ENCODE results near the gene FN3K.

DNA sequence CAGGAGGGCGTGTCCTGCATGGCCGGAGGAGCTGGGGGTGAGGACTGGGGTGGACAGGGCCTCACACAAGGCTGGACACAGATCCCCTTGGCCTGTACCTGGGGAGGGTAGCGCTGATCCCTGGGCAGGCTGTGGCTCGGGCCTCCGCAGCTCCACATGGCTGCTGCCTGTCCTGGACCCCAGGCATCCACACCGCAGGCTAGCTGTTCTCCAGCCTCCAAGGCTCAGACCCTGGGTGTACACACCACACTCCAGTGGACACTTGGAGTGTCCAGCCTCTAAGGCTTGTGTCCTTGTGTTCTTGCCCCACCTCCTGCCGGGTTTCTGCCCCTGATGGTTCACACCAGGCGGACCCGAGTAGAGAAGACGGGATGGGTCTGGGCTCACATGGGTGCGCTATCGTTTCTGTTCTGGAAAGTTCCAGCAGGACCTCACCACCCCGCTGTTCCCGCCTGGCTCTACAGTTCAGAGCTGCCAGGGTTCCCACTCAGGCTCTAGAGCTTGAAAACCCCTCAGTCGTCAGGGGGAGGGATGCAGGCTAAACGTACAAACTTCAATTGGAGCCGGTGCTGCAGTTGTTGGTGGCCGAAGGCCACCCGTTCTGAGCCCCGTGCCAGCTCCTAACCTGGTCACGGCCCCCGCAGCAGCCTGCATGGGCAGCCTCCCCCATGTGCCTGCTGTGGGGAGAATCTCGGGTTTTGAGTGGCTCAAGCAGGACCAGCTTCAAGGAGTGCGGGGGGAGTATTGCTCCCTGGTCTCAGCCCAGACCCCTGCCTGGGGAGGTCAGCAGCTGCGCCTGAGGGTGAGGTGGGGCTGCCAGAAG is 25.5 kb upstream of the FN3K start:
- TF ChIP-seq CEBPB (IDR thresholded peaks at IDR 0.05): no peak
- TF ChIP-seq, protein P1, sequence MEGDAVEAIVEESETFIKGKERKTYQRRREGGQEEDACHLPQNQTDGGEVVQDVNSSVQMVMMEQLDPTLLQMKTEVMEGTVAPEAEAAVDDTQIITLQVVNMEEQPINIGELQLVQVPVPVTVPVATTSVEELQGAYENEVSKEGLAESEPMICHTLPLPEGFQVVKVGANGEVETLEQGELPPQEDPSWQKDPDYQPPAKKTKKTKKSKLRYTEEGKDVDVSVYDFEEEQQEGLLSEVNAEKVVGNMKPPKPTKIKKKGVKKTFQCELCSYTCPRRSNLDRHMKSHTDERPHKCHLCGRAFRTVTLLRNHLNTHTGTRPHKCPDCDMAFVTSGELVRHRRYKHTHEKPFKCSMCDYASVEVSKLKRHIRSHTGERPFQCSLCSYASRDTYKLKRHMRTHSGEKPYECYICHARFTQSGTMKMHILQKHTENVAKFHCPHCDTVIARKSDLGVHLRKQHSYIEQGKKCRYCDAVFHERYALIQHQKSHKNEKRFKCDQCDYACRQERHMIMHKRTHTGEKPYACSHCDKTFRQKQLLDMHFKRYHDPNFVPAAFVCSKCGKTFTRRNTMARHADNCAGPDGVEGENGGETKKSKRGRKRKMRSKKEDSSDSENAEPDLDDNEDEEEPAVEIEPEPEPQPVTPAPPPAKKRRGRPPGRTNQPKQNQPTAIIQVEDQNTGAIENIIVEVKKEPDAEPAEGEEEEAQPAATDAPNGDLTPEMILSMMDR (IDR thresholded peaks at IDR 0.05): no peak
- no peak for TF ChIP-seq POLR2A (IDR thresholded peaks at IDR 0.05; ENCODE audit: low read length)
